Fibroblast of the aortic adventitia (primary cell): ENCODE results near the gene GLI3. TPM values are rescaled to one million over a fixed set of nuclear protein-coding genes. Genes with fewer than 3 reads are reported as not detected.

Experiments used
- DNase-seq: peaks from one replicate; pipeline ENCODE4 v3.0.0-alpha.2; 2010; ENCODE audit warnings: low read depth
- H3K4me3 ChIP-seq: 2 replicates; pipeline ENCODE4 v1.5.1; 2011; ENCODE audit warnings: low read depth, mild to moderate bottlenecking, control low read depth, low read length, moderate library complexity
- total RNA-seq: library from RNA; depleted of rRNA; stranded (reverse); fragments of >200 nt; gene quantifications from 2 replicates; pipeline ENCODE4 v1.2.3, GENCODE V29; 2012; ENCODE audit warnings: low replicate concordance
- TF ChIP-seq, protein P1 (sequence below): IDR thresholded peaks from 2 replicates; pipeline ENCODE4 v1.5.1; 2011; ENCODE audit warnings: mild to moderate bottlenecking, low read length, control low read depth, inconsistent platforms; ENCODE audit not compliant: insufficient read depth

GLI3 gene
- total RNA-seq, 1 donor = 7.0 TPM

DNA sequence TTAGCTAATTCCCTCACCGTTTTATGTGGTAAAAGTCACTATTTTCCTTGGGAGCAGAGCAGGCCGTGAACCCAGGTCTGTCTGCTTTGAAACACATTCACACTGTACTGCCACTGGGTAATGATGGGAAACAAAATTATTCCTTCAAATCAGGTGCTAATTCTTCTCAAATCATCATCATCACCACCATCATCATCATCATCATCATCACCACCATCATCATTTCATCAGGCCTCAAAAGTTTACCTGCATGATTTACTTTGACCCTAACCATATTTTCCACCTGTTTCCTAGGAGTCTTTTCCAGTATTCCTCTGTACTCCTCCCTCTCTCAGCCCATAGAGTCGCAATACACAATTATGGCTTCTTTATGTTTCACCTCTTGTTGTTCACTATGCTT, 220.5 kb downstream of the GLI3 start:
- TF ChIP-seq, protein P1, sequence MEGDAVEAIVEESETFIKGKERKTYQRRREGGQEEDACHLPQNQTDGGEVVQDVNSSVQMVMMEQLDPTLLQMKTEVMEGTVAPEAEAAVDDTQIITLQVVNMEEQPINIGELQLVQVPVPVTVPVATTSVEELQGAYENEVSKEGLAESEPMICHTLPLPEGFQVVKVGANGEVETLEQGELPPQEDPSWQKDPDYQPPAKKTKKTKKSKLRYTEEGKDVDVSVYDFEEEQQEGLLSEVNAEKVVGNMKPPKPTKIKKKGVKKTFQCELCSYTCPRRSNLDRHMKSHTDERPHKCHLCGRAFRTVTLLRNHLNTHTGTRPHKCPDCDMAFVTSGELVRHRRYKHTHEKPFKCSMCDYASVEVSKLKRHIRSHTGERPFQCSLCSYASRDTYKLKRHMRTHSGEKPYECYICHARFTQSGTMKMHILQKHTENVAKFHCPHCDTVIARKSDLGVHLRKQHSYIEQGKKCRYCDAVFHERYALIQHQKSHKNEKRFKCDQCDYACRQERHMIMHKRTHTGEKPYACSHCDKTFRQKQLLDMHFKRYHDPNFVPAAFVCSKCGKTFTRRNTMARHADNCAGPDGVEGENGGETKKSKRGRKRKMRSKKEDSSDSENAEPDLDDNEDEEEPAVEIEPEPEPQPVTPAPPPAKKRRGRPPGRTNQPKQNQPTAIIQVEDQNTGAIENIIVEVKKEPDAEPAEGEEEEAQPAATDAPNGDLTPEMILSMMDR = no peak
- H3K4me3 ChIP-seq = no peak overlapping the region

DNA sequence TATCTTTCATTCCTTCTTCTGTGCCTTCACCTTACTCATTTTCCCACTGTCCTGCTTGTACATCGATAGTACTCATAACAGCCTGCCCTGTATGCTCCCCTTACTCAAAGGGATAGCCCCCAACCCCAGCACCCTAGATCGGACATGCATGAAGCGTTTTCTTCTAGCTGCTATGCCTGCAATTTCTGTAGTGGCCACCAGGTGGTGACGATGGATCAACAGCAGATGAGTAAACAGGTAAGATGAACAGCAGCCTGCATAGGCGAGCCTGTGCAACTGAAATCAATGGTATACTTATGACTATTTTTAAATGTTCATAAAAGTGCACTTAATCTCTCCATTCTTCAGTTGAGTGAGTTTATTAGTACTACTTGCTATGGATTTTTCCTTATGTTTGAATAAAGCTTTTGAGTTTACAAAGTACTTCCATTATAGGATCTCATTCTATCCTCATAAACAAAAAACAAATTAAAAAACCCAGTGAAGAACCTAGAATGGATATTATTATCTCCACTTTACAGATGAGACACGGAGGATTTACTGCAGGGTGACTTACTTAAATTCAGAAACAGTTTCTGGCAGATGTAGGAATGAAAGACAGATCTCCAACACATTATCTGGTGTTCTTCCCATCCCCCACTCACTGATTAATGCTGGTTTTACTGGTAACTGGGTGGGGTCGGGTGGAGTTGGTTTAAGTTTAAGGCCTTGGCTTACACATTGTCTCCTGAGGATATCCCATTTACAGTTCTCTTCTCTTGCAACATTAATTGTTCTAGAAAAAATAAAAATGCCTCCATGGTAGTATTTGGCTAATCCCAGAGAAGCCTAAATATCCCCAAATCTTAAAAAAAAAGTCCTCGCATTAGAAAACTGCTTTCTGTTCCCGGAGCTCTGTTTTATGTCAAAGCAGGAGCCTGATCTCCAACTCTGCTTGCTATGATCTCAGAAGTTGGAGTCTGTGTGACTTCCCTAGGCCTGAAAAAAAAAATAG, 222.1 kb downstream of the GLI3 start:
- peak; percentile 74 for DNase-seq
- TF ChIP-seq, protein P1 = peak; percentile 73
- H3K4me3 ChIP-seq = no peak overlapping the region

More for the DNA sequence above, 220.5 kb downstream of the GLI3 start:
- no peak for DNase-seq

DNA sequence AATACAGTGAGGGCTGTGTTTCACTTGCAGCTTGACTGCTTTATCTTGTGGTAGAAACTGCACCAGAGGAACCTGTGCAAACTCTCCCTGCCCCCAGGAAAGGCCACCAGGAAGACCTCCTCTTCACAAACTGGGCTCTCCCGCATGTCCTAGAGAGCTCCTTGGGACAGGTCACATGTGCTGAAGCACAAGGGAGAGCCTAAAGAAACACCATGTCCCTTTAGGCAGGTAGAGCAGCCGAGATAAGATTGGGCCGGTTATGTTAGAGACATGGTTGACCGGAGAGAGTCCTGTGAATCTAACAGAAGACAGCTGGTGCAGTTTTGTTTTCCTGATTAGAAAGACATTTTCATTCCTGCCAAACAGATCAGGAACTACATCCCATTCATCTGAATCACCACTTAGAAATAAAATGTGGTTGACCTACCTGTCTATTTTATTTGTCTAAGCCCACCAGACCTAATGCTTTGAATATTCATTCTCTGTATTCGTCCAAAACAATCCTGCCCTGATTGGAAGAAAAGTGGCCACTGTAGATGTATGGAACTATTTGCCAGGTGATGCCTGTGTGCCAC, 224.1 kb downstream of the GLI3 start:
- DNase-seq = peak; percentile 18
- TF ChIP-seq, protein P1 = no peak

DNA sequence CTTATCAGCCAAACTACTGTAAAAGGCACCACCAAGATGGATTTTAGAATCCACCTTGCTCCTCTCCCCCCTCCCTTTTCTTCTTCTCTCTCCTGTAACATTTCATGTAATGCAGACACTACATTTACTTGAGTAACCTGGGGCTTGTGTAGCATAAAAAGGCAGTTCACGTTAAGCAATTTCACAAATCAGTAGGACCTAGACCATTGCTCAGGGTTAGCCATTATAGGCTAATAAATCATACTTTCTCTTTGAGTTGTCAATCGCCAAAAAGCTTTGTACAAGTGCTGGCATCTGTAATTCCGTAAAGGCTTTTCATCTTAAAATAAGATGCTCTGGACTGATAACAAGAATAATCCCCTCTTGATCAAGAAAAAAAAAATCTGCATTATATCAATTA, 224.7 kb downstream of the GLI3 start:
- H3K4me3 ChIP-seq = no peak overlapping the region
- TF ChIP-seq, protein P1 = no peak
- no peak for DNase-seq

More for the DNA sequence above, 224.1 kb downstream of the GLI3 start:
- no peak overlapping the region for H3K4me3 ChIP-seq

DNA sequence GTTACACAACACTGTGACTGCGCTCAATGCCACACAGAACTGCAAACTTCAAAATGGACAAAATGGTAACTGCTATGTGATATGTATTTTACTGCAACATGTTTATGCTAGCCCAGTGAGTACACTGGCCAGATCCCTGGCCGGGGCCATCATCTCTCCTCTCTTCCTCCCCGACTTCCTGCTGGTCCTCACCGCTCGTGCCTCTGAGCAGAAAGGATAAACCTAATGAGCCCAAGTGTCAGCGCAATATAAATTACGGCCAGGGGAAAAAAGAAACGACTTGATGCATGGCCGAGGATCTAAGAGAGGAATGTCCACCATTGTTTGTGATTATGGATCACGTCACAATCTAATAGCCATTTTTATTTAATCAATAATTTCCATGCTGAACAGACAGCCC, 225.2 kb downstream of the GLI3 start:
- H3K4me3 ChIP-seq = no peak overlapping the region
- DNase-seq = no peak
- TF ChIP-seq, protein P1 = no peak

DNA sequence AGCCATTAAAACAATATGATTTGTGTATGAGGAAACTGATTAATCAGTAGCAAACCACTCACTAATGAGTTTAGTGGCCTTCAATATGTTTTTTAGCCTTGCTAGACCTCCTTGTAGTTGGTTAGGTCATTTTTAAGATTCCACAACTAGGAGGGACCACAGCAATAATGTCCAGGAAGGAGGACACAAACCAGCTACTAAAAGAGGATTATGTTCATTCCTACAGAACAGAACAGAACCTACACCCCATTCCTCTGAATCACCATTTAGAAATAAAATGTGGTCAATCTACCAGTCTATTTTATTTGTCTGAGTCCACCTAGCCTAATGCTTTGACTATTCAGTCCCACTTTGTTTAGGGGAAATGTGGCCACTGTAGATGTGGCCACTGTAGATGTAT, 226.3 kb downstream of the GLI3 start:
- TF ChIP-seq, protein P1 = no peak
- DNase-seq = no peak

More for the DNA sequence above, 226.3 kb downstream of the GLI3 start:
- no peak overlapping the region for H3K4me3 ChIP-seq
